ENCODE measurements around the gene FSD1.
"Not testable (repeated sequence)": the region's sequence is repeated elsewhere in the genome, so short reads cannot be mapped to it uniquely, and the experiment has no call there.

The FSD1 gene

GRCh38 chr19:4304538-4305256 lies at the start of gene FSD1:
FSD1 (plus strand) TSS chr19:4304598; CDS start chr19:4304747, 149 bp downstream.
- peak; percentile 66 for DNase-seq

- DNase-seq: no peak
Observed at GRCh38 chr19:4256563-4256962, 47.8 kb upstream of the FSD1 start.

- DNase-seq: no peak
Observed at GRCh38 chr19:4257025-4257424, 47.4 kb upstream of the FSD1 start.

- DNase-seq: no peak
Observed at GRCh38 chr19:4258181-4258580, 46.2 kb upstream of the FSD1 start.

GRCh38 chr19:4260613-4261191 lies 43.7 kb upstream of the FSD1 start:
- DNase-seq: no peak

- DNase-seq: no peak
Observed at GRCh38 chr19:4264812-4265211, 39.6 kb upstream of the FSD1 start.

GRCh38 chr19:4266253-4267000 lies 38.0 kb upstream of the FSD1 start:
- DNase-seq: no peak

GRCh38 chr19:4267101-4267900 lies 37.1 kb upstream of the FSD1 start:
- DNase-seq: peak; percentile 9

- DNase-seq: no peak
Observed at GRCh38 chr19:4267901-4268815, 36.2 kb upstream of the FSD1 start.

GRCh38 chr19:4268816-4269430 lies 35.5 kb upstream of the FSD1 start:
- DNase-seq: no peak

GRCh38 chr19:4272894-4273293 lies 31.5 kb upstream of the FSD1 start:
- no peak for DNase-seq

- DNase-seq: not testable (repeated sequence)
Observed at GRCh38 chr19:4274321-4274686, 30.1 kb upstream of the FSD1 start.

GRCh38 chr19:4277191-4277696 lies 27.2 kb upstream of the FSD1 start:
- DNase-seq: peak; percentile 18

GRCh38 chr19:4278010-4278409 lies 26.4 kb upstream of the FSD1 start:
- no peak for DNase-seq

GRCh38 chr19:4278419-4279266 lies 25.8 kb upstream of the FSD1 start, which contains the start of gene SHD:
SHD (plus strand) TSS chr19:4279266; CDS start chr19:4280064, 798 bp downstream.
- DNase-seq: peak; percentile 60

GRCh38 chr19:4279267-4279529 lies 25.2 kb upstream of the FSD1 start:
- DNase-seq: peak; percentile 60

GRCh38 chr19:4279530-4280422 lies 24.6 kb upstream of the FSD1 start:
- peak; percentile 29 for DNase-seq

- no peak for DNase-seq
Observed at GRCh38 chr19:4284176-4284958, 20.0 kb upstream of the FSD1 start.

GRCh38 chr19:4284974-4285373 lies 19.4 kb upstream of the FSD1 start:
- no peak for DNase-seq

All from NCI-H146 (cell line).